K562 (cell line): ENCODE results near the gene CTDNEP1. TPM values are rescaled to one million over a fixed set of nuclear protein-coding genes. Genes with fewer than 3 reads are reported as not detected.

Experiments used
- ATAC-seq: fragments of 200-7000 bp; cut with Tn5 transposase; 3 replicates; pipeline ENCODE4 v1.9.1; 2020; ENCODE audit warnings: moderate library complexity
- BruUV-seq: library from RNA; stranded (reverse); fragments of 400-500 nt; replicated peaks from 2 replicates; lab custom pipeline; 2021; lab: Mats Ljungman, UMichigan
- CTCF ChIA-PET: fragments of 300-600 bp; formaldehyde crosslinking; extraction: SDS; loops from one replicate; lab custom pipeline; 2021; ENCODE audit warnings: low intra/inter-chr PET ratio; lab: Yijun Ruan, JAX
- POLR2A ChIA-PET: fragments of 300-600, 350-650 bp; sonication (Branson Sonifier 250); formaldehyde crosslinking; extraction: SDS; loops from one replicate; lab custom pipeline; 2021; ENCODE audit warnings: antibody characterized with exemption, inconsistent platforms; lab: Yijun Ruan, JAX
- DNase-seq, 4 experiments: peaks; one replicate each; pipeline versions ENCODE4 v3.0.0 to v3.0.0-alpha.2; 2011 to 2018; ENCODE audit warnings: low spot score in 3 of 4, mixed read lengths in 3 of 4; ENCODE audit errors: extremely low read depth in 1 of 4
- FAIRE-seq: peaks from 2 replicates; lab custom pipeline; 2011; peaks lifted over from hg19 to GRCh38; lab: Jason Lieb, UNC
- H2AFZ ChIP-seq: 2 replicates; pipeline ENCODE4 v1.6.0; 2011; ENCODE audit warnings: low read depth, low read length, control low read depth, inconsistent platforms
- H3K27ac ChIP-seq: fragments of 200-600 bp; 3 replicates; pipeline ENCODE4 v1.8.0; 2011; ENCODE audit warnings: low read depth, mild to moderate bottlenecking, control low read depth, inconsistent platforms, low read length, moderate library complexity, mixed read lengths; ENCODE audit errors: extremely low read depth
- H3K27me3 ChIP-seq, 2 experiments: fragments of 300-600 bp in 1 of 2; 2 replicates in 1 of 2; 3 replicates in 1 of 2; pipeline versions ENCODE4 v1.6.0 to v1.8.0; 2011; ENCODE audit warnings: inconsistent platforms in 2 of 2, low read length in 2 of 2, mild to moderate bottlenecking in 1 of 2, mixed read lengths in 1 of 2, moderate library complexity in 1 of 2; ENCODE audit not compliant: control insufficient read depth in 2 of 2, insufficient read depth in 2 of 2
- H3K36me3 ChIP-seq: fragments of 300-600 bp; 3 replicates; pipeline ENCODE4 v1.8.0; 2011; ENCODE audit warnings: mild to moderate bottlenecking, low read length, inconsistent platforms; ENCODE audit not compliant: control insufficient read depth, insufficient read depth
- H3K4me1 ChIP-seq, 2 experiments: fragments of 200-600 bp in 1 of 2; replicated peaks in 1 of 2; 2 replicates in 1 of 2; 3 replicates in 1 of 2; pipeline versions ENCODE4 v1.5.1 to v1.8.0; 2011; ENCODE audit warnings: inconsistent platforms in 2 of 2, low read length in 2 of 2, mild to moderate bottlenecking in 1 of 2, mixed read lengths in 1 of 2, moderate library complexity in 1 of 2; ENCODE audit not compliant: control insufficient read depth in 2 of 2, insufficient read depth in 2 of 2
- H3K4me2 ChIP-seq: 2 replicates; pipeline ENCODE4 v1.6.1; 2011; ENCODE audit warnings: low read length, control low read depth, inconsistent platforms, mixed read lengths; ENCODE audit not compliant: insufficient read depth
- H3K4me3 ChIP-seq: fragments of 200-600 bp; sonication (generic), shearing (Covaris generic); 2 replicates; pipeline ENCODE4 v1.5.1; 2016; ENCODE audit warnings: control low read depth, inconsistent platforms
- H3K79me2 ChIP-seq: fragments of 200-600 bp; 3 replicates; pipeline ENCODE4 v1.8.0; 2011; ENCODE audit warnings: low read length, inconsistent platforms; ENCODE audit not compliant: control insufficient read depth, insufficient read depth
- H3K9ac ChIP-seq, 2 experiments: 2 replicates each; pipeline versions ENCODE4 v1.6.0 to v1.6.1; 2011; ENCODE audit warnings: low read depth in 2 of 2, low read length in 2 of 2, control low read depth in 1 of 2, inconsistent platforms in 1 of 2, mild to moderate bottlenecking in 1 of 2, mixed read lengths in 1 of 2; ENCODE audit not compliant: insufficient read depth in 1 of 2
- H3K9me1 ChIP-seq: one replicate; pipeline ENCODE4 v1.6.0; 2011; ENCODE audit warnings: inconsistent platforms, mild to moderate bottlenecking, low read length, moderate library complexity; ENCODE audit not compliant: control insufficient read depth, insufficient read depth
- H3K9me3 ChIP-seq: replicated peaks from 2 replicates; pipeline ENCODE4 v1.5.1; 2011; ENCODE audit warnings: low read depth, low read length, inconsistent platforms; ENCODE audit not compliant: control insufficient read depth, insufficient read depth
- H4K20me1 ChIP-seq: replicated peaks from 2 replicates; pipeline ENCODE4 v1.6.1; 2011; ENCODE audit warnings: low read length, inconsistent platforms, mixed read lengths; ENCODE audit not compliant: control insufficient read depth, insufficient read depth
- CBX1 ChIP-seq: sonication (generic); IDR thresholded peaks from 2 replicates; pipeline ENCODE4 v1.6.1; 2016; ENCODE audit warnings: antibody characterized with exemption, low read depth, mild to moderate bottlenecking
- FOSL1 ChIP-seq: fragments of 200-800 bp; sonication (Bioruptor generic); conservative IDR thresholded peaks from 2 replicates; pipeline ENCODE4 v1.6.1; 2016; ENCODE audit warnings: missing genetic modification characterization, missing compliant biosample characterization
- PREB ChIP-seq: sonication (generic); formaldehyde crosslinking; IDR thresholded peaks from 2 replicates; pipeline ENCODE4 v1.8.1; 2023; ENCODE audit warnings: mild to moderate bottlenecking, missing genetic modification reagents
- PTRF ChIP-seq: fragments of 450-650 bp; IDR thresholded peaks from 2 replicates; pipeline ENCODE4 v1.6.1; 2016; ENCODE audit warnings: mild to moderate bottlenecking, missing genetic modification characterization, missing compliant biosample characterization
- PTTG1 ChIP-seq: fragments of 450-650 bp; IDR thresholded peaks from 2 replicates; pipeline ENCODE4 v1.6.1; 2016; ENCODE audit warnings: low read depth, mild to moderate bottlenecking, missing genetic modification characterization, missing compliant biosample characterization
- RCOR1 ChIP-seq, 2 experiments: IDR thresholded peaks; 2 replicates each; pipeline ENCODE4 v1.6.1; 2012; ENCODE audit warnings: low read depth in 2 of 2, low read length in 2 of 2, borderline replicate concordance in 1 of 2, improper control_type of control experiment in 1 of 2
- ZBTB40 ChIP-seq, 2 experiments: fragments of 450-650 bp in 1 of 2; sonication (generic) in 1 of 2; formaldehyde crosslinking in 1 of 2; IDR thresholded peaks; 2 replicates each; pipeline versions ENCODE4 v1.7.1 to v1.9.0; 2016 to 2022; ENCODE audit warnings: inconsistent platforms in 1 of 2, mild to moderate bottlenecking in 1 of 2, missing genetic modification reagents in 1 of 2
- ZNF384 ChIP-seq: IDR thresholded peaks from 2 replicates; pipeline ENCODE4 v1.6.1; 2012; ENCODE audit warnings: low read depth, low read length, improper control_type of control experiment
- ZNF766 ChIP-seq: fragments of 200-800 bp; sonication (Bioruptor generic); conservative IDR thresholded peaks from 2 replicates; pipeline ENCODE4 v1.6.1; 2016; ENCODE audit warnings: missing genetic modification characterization, missing compliant biosample characterization
- whole genome bisulfite sequencing: fragments of 100-300 bp; shearing (Covaris generic); methylation state at CpG from one replicate; pipeline ENCODE4 v1.1.6; 2016; ENCODE audit warnings: low coverage, mixed read lengths; ENCODE audit not compliant: insufficient coverage; ENCODE audit errors: missing lambda C conversion rate; 5-methylcytosine and 5-hydroxymethylcytosine counted together
- in situ Hi-C: fragments of 300-500 bp; cut with MboI; formaldehyde crosslinking; loops from 4 replicates; pipeline ENCODE4 v1.15.0; 2018; ENCODE audit warnings: inconsistent platforms, mixed read lengths
- intact Hi-C: fragments of 100-400 bp; cut with micrococcal nuclease; formaldehyde crosslinking; loops from 2 replicates; pipeline ENCODE4 v1.14.2; 2022
- polyA plus RNA-seq, 8 experiments: library from polyadenylated mRNA; depleted of rRNA in 4 of 8; stranded (reverse) in 5 of 8; unstranded in 3 of 8; fragments of >200 nt; fragmentation: Nextera tagmentation in 2 of 8; fragmentation: Illumina TruSeq in 1 of 8; extraction: Ambion mirVana in 2 of 8; extraction: Trizol in 1 of 8; gene quantifications; 2 replicates each; pipeline versions ENCODE4 v1.2.1 to v1.2.3, GENCODE V29; 2011 to 2014; ENCODE audit warnings: inconsistent platforms in 1 of 8, missing spikeins in 1 of 8
- total RNA-seq, 7 experiments: library from RNA; depleted of rRNA in 6 of 7; stranded (reverse); fragments of >200 nt in 6 of 7; fragmentation: Illumina TruSeq in 2 of 7; extraction: Trizol in 2 of 7; gene quantifications; 2 replicates each; pipeline versions ENCODE4 v1.2.1 to v1.2.3, GENCODE V29; 2011 to 2021; ENCODE audit warnings: low replicate concordance in 1 of 7

CTDNEP1 gene
- total and polyA plus RNA-seq, 9 of the 15 experiments (the other 6 are each of a cell fraction or from before 2014, with no cell fraction given), result 10.7 to 150 (median 28.5) TPM

GRCh38 chr17:7279448-7279847, 27.9 kb upstream of the CTDNEP1 start:
- Histone ChIP-seq H3K36me3 (no peaks in the 10 kb centered on the region), H3K27me3 (no peaks in the 10 kb centered on the region), H3K79me2 (no peaks in the 10 kb centered on the region; the same call in 2 of the 3 replicates), H3K4me2 (no peak overlapping the region), H4K20me1 (no peaks in the 10 kb centered on the region; the same call in 1 of the 2 replicates), H3K4me1 (peaks cover 15 to 40% of the 10 kb centered on the region in 2 experiments; a peak in 4 of 5 replicates), H3K9me3 (no peaks in the 10 kb centered on the region), H3K9me1 (no peaks in the 10 kb centered on the region), H2AFZ (no peak overlapping the region), H3K9ac (no peak overlapping the region), H3K27ac (no peak overlapping the region), H3K4me3 (no peak overlapping the region)
- FAIRE-seq, result no peak
- no peak for ATAC-seq
- POLR2A ChIA-PET, result interaction anchor here (0.8 to 0.9 kb wide), 2 partner anchors 45 to 58 kb away, joined by 3 to 4 read pairs; partner anchors contain the start of gene DVL2
- CTCF ChIA-PET, result interaction anchor here (1.0 to 2.3 kb wide), 2 partner anchors 17 to 35 kb away, joined by 3 to 19 read pairs; no protein-coding TSS in a partner anchor
- no TSS peak for BruUV-seq
- WGBS, result 52% methylated on average over 8 of the region's 8 CpGs
- no peak for DNase-seq
- intact Hi-C loops, result no loop called here
- in situ Hi-C loops, result no loop called here
- TF ChIP-seq PTRF (tag), result no peak
- no peak for TF ChIP-seq ZNF384
- TF ChIP-seq RCOR1 (IDR thresholded peaks at IDR 0.05; ENCODE audit: borderline replicate concordance in 1 of 2, low read depth in 2 of 2, low read length in 2 of 2), result no peak
- TF ChIP-seq FOSL1 (tag), result no peak
- TF ChIP-seq PTTG1, result no peak
- no peak for TF ChIP-seq ZBTB40 (IDR thresholded peaks at IDR 0.05)
- no peak for TF ChIP-seq ZBTB40 (CRISPR knock-in tag; IDR thresholded peaks at IDR 0.05)
- no peak for TF ChIP-seq CBX1
- TF ChIP-seq PREB (CRISPR knock-in tag), result no peak
- TF ChIP-seq ZNF766, result no peak
